HFFc6 (cell line): ENCODE data around the gene ATXN1. TPM values are rescaled to one million over a fixed set of nuclear protein-coding genes. Genes with fewer than 3 reads are reported as not detected.
"Not testable (repeated sequence)": the region's sequence is repeated elsewhere in the genome, so short reads cannot be mapped to it uniquely, and the experiment has no call there.

Experiments used
- DNase-seq: peaks from one replicate; pipeline ENCODE4 v3.0.0-alpha.2; 2018
- H3K27ac Mint-ChIP-seq: 2 replicates; pipeline ENCODE4 v1.8.0; 2020; ENCODE audit warnings: mild to moderate bottlenecking, mixed read lengths
- H3K27me3 Mint-ChIP-seq: 2 replicates; pipeline ENCODE4 v1.8.0; 2021; ENCODE audit warnings: mild to moderate bottlenecking, moderate library complexity, mixed read lengths; ENCODE audit not compliant: insufficient read depth
- H3K36me3 Mint-ChIP-seq: 2 replicates; pipeline ENCODE4 v1.8.0; 2021; ENCODE audit warnings: low read depth, mixed read lengths
- H3K4me1 Mint-ChIP-seq: 2 replicates; pipeline ENCODE4 v1.8.0; 2020; ENCODE audit warnings: low read depth, mixed read lengths
- H3K4me3 Mint-ChIP-seq: 2 replicates; pipeline ENCODE4 v1.8.0; 2020; ENCODE audit warnings: mild to moderate bottlenecking, moderate library complexity, mixed read lengths
- H3K9me3 Mint-ChIP-seq: 2 replicates; pipeline ENCODE4 v1.8.0; 2020; ENCODE audit warnings: mild to moderate bottlenecking, mixed read lengths
- CTCF ChIP-seq: fragments of 200-600 bp; sonication (generic); IDR thresholded peaks from 2 replicates; pipeline ENCODE4 v1.5.0; 2021; ENCODE audit warnings: antibody characterized with exemption, mild to moderate bottlenecking
- total RNA-seq, 6 experiments: library from RNA; stranded (reverse); fragmentation: NEBNext Ultra II Directional; extraction: Animal tissue kit (Norgen Biotek cat#: 25700); gene quantifications; 2 replicates in 1 of 6; 3 replicates in 5 of 6; pipeline ENCODE4 v1.2.3, GENCODE V29; 2021

Gene ATXN1
- total RNA-seq, 6 experiments from 2014 or later: 28.2 to 41.5 (median 30.5) TPM

GRCh38 chr6:16544521-16544920 lies 216.7 kb downstream of the ATXN1 start:
- TF ChIP-seq CTCF: no peak
- H3K4me1 Mint-ChIP-seq: peaks cover 25% of the 10 kb centered on the region
- peaks cover 8% of the 10 kb centered on the region for H3K36me3 Mint-ChIP-seq
- DNase-seq: no peak
- H3K4me3 Mint-ChIP-seq: no peak overlapping the region
- no peaks in the 10 kb centered on the region for H3K9me3 Mint-ChIP-seq
- peak overlapping the region; percentile 46; the same call in 1 of the 2 replicates for H3K27ac Mint-ChIP-seq
- H3K27me3 Mint-ChIP-seq: peaks cover 2% of the 10 kb centered on the region

DNA sequence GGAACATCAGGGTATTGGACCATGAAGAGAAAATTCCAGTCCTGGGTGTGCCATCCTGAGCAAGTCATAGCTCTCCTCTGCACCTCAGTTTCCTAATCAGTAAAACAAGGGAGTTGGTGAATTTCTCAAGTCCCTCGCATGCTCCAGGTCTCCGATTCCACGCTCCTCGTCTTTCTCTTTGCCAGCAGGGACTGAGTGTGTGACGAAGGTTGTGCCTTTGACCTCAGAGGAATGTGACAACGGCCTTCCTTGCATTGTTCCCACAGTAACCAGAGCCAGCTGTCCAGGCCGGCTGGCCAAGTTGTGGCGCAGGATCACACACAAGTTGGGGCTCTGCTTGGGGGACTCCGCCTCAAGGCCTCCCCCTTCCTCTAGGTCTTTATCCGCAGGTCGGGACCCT lies 217.3 kb downstream of the ATXN1 start:
- H3K27ac Mint-ChIP-seq: peak overlapping the region; percentile 50; the same call in 1 of the 2 replicates
- peaks cover 2% of the 10 kb centered on the region for H3K27me3 Mint-ChIP-seq
- H3K36me3 Mint-ChIP-seq: peaks cover 8% of the 10 kb centered on the region
- no peak overlapping the region for H3K4me3 Mint-ChIP-seq
- peaks cover 25% of the 10 kb centered on the region for H3K4me1 Mint-ChIP-seq
- no peak for TF ChIP-seq CTCF
- no peaks in the 10 kb centered on the region for H3K9me3 Mint-ChIP-seq
- DNase-seq: peak; percentile 24

GRCh38 chr6:16543521-16543920 lies 217.7 kb downstream of the ATXN1 start:
- no peak overlapping the region for H3K4me3 Mint-ChIP-seq
- no peaks in the 10 kb centered on the region for H3K9me3 Mint-ChIP-seq
- no peak for DNase-seq
- peaks cover 2% of the 10 kb centered on the region for H3K27me3 Mint-ChIP-seq
- H3K36me3 Mint-ChIP-seq: peaks cover 8% of the 10 kb centered on the region
- peaks cover 25% of the 10 kb centered on the region for H3K4me1 Mint-ChIP-seq
- H3K27ac Mint-ChIP-seq: no peak overlapping the region
- no peak for TF ChIP-seq CTCF

- Mint-ChIP-seq H3K4me1 (peaks cover 17% of the 10 kb centered on the region; the same call in 1 of the 2 replicates), H3K4me3 (no peak overlapping the region), H3K36me3 (peaks cover 4% of the 10 kb centered on the region), H3K27me3 (peaks cover 2% of the 10 kb centered on the region), H3K9me3 (no peaks in the 10 kb centered on the region), H3K27ac (no peak overlapping the region)
- no peak for DNase-seq
- no peak for TF ChIP-seq CTCF
These were observed 219.2 kb downstream of the ATXN1 start for GRCh38 chr6:16542070-16542469.

GRCh38 chr6:16540804-16541752 lies 220.2 kb downstream of the ATXN1 start:
- DNase-seq: no peak
- no peak for TF ChIP-seq CTCF
- Mint-ChIP-seq H3K27ac (peak overlapping the region; percentile 7; the same call in 1 of the 2 replicates), H3K9me3 (no peaks in the 10 kb centered on the region), H3K4me1 (peaks cover 17% of the 10 kb centered on the region; the same call in 1 of the 2 replicates), H3K27me3 (peaks cover 2% of the 10 kb centered on the region), H3K36me3 (peaks cover 4% of the 10 kb centered on the region), H3K4me3 (no peak overlapping the region)

DNA sequence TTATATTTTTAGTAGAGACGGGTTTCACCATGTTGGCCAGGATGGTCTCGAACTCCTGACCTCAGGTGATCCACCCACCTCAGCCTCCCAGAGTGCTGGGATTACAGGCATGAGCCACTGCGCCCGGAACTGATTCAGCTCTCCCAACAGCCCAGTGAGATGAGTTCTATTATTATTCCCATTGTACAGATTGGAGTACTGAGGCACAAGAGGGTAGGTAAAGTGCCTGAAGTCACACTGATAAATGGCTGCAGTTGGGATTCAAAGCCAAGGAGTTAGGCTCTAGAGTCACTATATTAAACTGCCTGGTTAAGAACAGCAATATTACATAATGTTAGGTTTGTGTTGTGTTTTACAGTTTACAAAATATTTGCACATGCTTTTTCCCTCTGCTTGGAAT lies 220.9 kb downstream of the ATXN1 start:
- not testable (repeated sequence) for DNase-seq, H3K27ac Mint-ChIP-seq, H3K27me3 Mint-ChIP-seq, H3K36me3 Mint-ChIP-seq, H3K4me3 Mint-ChIP-seq, H3K9me3 Mint-ChIP-seq
- peaks cover 17% of the 10 kb centered on the region; the same call in 1 of the 2 replicates for H3K4me1 Mint-ChIP-seq
